HG02852 (cell line): ENCODE data around the gene LGALS3BP.

ENCODE experiments used
- ATAC-seq: cut with Tn5 transposase; IDR thresholded peaks from one replicate; pipeline ENCODE4 v1.9.1; 2021; ENCODE audit warnings: mild to moderate bottlenecking, moderate library complexity; ENCODE audit not compliant: unreplicated experiment

Gene LGALS3BP

DNA sequence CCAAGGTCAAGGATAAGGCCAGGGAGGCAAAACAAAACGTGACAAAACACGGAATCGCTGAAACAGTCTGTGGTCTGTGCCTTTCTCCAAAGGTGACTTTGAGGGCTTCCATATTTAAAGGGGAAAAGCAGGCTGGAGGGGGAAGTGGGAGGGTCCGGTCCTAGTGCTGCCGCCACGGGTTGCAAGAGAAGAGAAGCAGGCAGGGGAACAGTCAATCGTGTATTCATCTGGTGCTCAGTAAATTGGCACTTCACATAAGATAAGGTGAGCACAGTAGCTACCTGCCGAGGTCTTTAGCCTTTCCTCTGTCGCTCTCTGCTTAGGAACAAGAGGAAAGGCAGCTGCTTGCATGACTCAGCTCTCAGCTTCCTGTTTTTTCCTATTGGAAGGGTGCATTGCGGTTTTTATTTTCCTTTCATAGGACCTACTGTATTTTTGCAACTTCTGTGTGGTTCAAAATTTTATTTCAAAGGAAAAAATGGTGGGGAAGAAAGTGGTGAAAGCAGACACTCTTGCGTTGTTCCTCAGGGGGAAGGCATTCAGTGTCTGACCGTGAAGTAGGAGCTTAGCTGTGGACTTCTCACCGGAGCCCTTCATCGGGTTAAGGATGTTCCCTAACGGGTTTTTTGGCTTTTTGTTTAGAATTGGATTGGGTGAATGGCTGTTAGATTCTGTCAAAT lies 7.1 kb upstream of the LGALS3BP start:
- no peak for ATAC-seq

DNA sequence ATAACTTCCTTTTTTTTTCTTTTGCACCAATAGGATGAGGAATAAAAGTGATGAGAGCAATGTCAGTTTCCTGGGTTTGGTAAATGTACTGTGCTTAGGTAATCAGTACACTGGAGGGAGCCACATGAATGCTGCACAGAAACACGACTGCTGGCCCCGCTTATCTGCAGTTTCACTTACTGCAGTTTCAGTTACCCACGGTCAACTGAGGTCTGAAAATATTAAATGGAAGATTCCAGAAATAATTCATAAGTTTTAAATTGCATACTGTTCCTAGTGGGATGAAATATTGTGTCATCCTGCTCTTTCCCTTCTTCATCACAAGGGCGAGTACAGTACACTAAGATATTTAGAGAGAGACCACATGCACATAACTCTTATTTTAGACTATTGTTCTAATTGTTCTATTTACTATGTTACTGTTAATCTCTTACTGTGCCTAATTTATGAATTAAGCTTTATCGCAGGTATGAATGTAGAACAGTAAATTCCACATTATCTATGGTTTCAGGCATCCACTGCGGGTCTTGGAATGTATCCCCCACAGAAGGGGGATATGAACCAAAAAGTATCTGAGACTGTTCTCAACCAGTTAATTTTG lies 6.4 kb upstream of the LGALS3BP start:
- no peak for ATAC-seq

- no peak for ATAC-seq
These were observed 5.7 kb upstream of the LGALS3BP start for GRCh38 chr17:78985395-78985794.

GRCh38 chr17:78981010-78981888 lies 1.5 kb upstream of the LGALS3BP start:
- no peak for ATAC-seq

DNA sequence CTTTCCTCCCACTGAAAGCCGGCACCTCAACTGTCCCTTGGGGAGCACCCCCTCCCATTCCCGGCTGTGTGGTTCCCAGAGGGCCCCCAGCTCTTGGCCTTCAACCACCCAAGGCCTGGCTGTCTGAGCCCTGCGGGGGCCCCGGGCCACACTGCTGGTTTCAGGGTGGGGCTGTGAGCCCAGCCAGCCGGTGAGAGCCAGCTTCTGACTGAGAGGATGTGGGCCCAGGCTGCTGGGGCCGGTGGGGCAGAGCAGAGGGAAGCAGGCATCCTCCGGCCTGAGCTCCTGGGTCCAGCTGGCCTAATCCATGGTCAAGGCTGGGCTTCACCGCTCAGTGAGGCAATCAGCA lies 875 bp upstream of the LGALS3BP start:
- ATAC-seq: no peak

DNA sequence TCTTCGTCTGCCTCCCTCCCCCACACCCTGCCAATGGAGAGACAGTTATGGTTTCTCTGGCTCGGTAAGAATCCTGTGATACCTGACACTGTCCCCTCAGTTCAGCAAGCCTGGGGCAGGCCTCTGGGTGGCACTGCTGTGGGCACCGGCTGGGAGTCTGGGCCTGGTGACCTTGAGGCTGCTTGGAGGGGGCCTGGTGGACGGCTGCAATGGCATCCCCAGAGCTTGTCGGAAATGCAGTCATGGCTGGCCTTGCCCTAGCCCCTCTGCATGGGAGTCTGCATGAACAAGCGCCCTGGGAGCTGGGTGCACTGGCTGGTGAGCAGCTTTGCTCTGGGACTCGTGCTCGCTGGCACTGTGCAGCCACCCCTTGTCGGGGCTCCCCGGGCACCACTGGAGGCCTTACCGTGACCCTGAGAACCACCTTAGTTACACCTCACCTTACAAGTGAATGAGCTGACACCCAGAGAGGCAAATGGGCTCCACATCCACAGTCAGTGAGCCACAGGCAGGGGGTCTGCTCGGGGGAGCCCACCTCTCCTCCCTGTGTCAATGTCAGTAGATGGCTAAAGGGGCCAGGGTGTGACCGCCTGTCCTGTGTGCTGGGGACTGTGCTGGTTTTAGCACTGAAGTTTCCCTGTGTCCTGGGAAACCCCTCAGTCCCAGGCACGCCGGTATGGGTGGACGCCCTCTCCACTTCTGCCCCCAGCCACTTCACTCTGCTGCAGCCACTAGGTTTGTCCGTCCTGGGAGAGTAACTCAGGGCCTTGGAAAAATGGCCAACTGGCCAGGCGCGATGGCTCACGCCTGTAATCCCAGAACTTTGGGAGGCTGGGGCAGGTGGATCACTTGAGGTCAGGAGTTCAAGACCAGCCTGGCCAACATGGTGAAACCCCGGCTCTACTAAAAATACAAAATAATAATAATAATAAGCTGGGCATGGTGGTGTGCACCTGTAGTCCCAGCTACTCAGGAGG lies 1.4 kb downstream of the LGALS3BP start:
- no peak for ATAC-seq

GRCh38 chr17:78977681-78977943 lies 2.1 kb downstream of the LGALS3BP start:
- ATAC-seq: no peak

DNA sequence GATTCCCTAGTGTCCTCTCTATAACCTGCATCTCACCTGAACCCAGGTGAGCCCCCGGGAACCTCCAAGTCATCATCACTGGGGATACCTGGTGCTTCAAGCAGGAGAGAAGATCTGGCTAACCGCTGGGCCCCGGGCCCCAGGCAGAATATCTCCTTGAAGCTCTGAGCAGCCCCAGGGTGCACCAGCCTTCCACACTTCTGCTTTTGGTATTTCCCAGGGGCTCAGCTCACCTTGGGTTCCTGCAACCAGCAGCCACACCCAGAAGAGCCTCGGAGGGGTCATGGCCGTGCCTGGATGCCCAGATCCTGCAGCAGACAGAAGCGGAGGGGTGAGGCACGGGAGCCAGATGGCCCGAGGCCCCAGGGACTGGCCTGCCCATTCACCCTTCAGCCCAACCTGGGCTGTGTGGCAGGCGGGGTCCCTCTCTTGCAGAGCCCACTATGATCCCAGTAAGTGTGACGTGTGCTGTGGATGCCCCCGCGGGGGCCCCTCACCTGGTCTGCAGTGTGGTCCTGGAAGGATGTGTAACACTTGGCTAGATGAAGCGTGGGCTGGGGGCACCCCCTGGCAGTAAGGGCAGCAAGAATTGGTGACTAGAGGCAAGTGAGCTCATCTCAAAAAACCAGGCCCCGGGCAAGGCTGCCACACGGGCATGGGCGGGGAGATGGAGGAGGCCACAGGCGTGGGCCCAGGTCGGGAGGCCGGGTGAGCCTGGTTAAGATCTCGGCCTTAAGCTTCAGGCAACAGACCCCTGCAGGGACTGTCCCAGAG lies 2.6 kb downstream of the LGALS3BP start:
- no peak for ATAC-seq

- ATAC-seq: no peak
These were observed 4.8 kb downstream of the LGALS3BP start for GRCh38 chr17:78974635-78975591.

DNA sequence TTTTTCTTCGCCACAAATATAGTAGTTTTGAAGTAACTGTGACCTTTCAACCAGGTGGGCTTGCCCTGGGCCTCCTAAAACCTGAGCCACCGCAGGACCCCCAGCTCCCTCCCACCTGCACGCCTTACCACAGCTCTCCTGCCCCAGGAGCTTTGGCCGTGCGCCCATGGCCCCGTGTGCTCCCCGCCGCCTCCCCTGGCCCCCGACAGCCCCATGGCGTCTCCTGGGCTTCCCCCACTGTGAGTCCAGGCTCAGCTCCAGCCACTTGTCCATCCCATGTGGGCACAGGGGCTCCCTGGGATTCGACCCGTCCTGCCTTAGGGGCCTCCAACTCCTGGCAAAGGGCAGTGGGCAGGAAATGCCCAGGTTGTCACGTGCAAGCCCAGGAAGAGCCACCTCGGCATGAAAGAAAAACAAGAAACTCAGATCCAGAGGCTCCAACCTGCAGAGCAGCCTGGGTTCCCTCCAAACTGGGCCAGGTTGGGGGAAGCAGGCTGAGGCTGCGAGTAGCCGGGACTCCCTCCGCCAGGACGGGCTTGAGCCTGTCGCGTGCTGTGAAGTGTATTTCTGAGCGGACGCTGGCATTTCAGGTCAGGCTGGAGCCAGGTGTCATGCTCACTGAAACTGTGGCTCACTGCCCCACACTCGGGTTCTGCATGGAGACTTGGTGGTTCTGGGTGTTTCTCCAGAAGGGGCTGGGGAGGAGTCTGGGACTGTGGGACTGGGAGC lies 5.8 kb downstream of the LGALS3BP start:
- ATAC-seq: no peak

DNA sequence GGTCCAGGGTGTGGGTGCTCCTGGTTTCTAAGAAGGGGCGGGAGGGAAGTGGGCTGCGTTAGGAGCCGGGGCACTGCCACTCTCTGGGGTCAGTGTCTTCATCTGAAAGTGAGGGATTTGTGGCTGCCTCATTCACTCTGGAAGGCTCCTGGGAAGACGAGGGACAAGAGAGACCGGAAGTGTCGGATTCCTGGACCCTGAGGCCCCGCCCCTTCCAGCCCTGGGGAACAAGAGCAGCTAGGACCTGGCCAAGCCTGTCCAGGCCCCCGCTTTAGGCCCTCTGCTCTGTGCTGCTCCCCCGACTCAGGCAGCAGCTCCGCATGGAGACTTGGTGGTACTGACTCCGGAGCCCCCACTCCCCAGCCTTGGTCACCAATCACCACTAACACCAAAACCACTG lies 6.5 kb downstream of the LGALS3BP start:
- ATAC-seq: no peak

DNA sequence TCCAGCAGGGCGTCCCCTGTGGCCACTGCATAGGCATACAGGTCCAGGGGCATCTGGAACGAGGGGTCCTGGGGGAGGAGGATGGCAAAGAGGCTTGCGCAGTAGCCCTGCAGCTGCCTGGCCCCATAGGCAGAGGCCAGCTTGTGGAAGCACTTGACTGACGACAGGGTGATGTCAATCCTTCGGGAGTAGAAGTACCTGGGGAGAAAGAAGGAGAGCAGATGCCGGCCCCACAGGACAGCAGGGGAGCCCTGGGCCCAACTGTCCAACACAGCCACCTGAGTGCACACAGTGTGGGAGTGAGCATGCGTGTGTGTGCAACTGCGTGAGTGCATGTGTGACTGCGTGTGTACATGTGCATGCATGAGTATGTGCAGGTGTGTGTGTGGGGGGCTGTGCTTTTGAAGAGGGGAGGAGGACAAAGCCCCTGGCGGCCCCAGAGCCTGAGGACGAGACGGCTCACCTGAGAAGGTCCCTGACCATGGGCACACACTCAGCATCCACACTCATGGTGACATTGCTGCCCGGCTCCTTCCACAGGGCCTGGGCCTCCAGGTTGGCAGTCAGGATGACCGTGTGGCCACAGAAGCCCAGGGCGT lies 7.1 kb downstream of the LGALS3BP start:
- ATAC-seq: no peak

DNA sequence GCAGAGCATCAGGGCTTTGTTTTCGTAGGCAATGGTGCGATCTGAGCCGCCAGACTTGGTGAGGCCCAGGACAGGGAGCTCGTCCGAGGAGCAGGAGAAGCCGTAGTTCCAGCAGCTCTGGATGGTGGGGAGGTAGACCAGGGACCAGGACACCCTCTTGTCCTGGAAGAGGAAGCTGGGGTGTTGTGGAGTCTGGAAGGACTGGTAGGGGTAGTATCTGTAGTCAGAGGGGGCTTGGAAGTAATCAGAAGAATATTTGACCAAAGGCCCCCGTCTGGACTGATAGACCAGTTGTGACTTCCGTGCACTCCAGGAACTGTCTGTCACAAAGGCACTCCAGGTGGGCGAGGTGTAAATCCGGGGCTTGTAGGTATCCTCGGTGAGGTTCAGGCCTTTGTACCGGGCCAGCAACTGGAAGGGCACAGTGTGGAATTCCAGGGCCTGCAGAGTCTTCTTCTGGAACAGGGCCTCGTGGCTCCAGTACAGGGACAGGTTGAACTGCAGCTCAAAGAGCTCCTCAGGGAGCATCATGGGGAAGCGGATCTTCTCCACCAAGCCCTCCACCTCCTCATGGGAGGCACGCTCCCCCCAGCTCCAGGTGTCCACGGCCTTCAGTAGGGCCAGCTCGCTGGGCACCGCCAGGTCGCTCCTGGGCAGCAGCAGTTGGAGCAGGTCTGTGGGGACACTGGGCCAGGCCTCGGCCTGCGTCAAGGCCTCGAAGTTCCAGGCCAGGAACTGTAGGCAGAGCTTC lies 7.8 kb downstream of the LGALS3BP start:
- no peak for ATAC-seq

- no peak for ATAC-seq
These were observed 8.6 kb downstream of the LGALS3BP start for GRCh38 chr17:78970834-78971755.

DNA sequence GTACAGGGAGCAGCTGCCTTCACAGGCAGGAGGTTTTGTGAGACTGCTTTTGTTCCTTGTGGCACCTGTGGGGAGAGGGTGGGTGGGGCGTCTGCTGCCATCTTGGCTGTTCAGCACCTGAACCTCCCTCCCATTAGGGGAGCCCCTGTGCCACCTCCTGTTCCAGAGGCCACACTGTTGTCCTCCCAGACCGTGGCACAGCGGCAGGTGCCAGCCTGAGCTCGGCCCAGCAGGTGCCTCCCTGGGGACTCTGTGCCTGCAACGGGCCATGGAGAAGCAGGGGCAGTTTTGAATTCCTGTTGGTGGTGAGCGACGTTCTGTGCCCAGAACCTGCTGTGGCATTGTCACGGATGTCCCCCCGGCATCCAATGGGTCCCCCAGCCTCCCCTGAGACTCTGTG lies 9.9 kb downstream of the LGALS3BP start:
- no peak for ATAC-seq

- no peak for ATAC-seq
These were observed 11.9 kb downstream of the LGALS3BP start for GRCh38 chr17:78967782-78968362.
